ENCODE measurements around the gene ZDHHC14.

- TF ChIP-seq POLR2A (IDR thresholded peaks at IDR 0.05; ENCODE audit: low read length), result no peak
- no peak for TF ChIP-seq GATA1 (IDR thresholded peaks at IDR 0.05; ENCODE audit: low read depth, low read length)
Observed at GRCh38 chr6:157575436-157576145, 194.6 kb downstream of the ZDHHC14 start.
